IMR-90 (cell line): ENCODE measurements around the gene PADI1. TPM values are rescaled to one million over a fixed set of nuclear protein-coding genes. Genes with fewer than 3 reads are reported as not detected.

Source experiments
- ATAC-seq: fragments of 200-7000 bp; cut with Tn5 transposase; 2 replicates; pipeline ENCODE4 v1.9.1; 2020; ENCODE audit warnings: low read depth, mild to moderate bottlenecking, moderate library complexity
- BruUV-seq: library from RNA; stranded (reverse); fragments of 400-500 nt; replicated peaks from 2 replicates; lab custom pipeline; 2021; lab: Mats Ljungman, UMichigan
- CTCF ChIA-PET: fragments of 300-600 bp; formaldehyde crosslinking; extraction: SDS; loops from one replicate; lab custom pipeline; 2021; ENCODE audit warnings: antibody characterized with exemption; lab: Yijun Ruan, JAX
- POLR2A ChIA-PET: fragments of 300-600 bp; sonication (Branson Sonifier 250); formaldehyde crosslinking; loops from one replicate; lab custom pipeline; 2022; ENCODE audit warnings: antibody characterized with exemption; ENCODE audit not compliant: unreplicated experiment; lab: Charles Lee
- DNase-seq: peaks from one replicate; pipeline ENCODE4 v3.0.0; 2013
- H2AFZ ChIP-seq: replicated peaks from 2 replicates; pipeline ENCODE3; 2013; ENCODE audit warnings: low read length, mild to moderate bottlenecking; ENCODE audit not compliant: poor library complexity
- H2AK5ac ChIP-seq: 2 replicates; pipeline ENCODE4 v1.6.1; 2013; ENCODE audit warnings: low read depth, low read length, inconsistent platforms
- H2AK9ac ChIP-seq: replicated peaks from 2 replicates; pipeline ENCODE3; 2013; ENCODE audit warnings: mild to moderate bottlenecking, low read depth, low read length, moderate library complexity; ENCODE audit not compliant: poor library complexity
- H2BK120ac ChIP-seq: 2 replicates; pipeline ENCODE4 v1.6.1; 2013; ENCODE audit warnings: low read depth, low read length, inconsistent platforms
- H2BK15ac ChIP-seq: 3 replicates; pipeline ENCODE4 v1.6.1; 2013; ENCODE audit warnings: low read depth, low read length, inconsistent platforms
- H2BK20ac ChIP-seq: 2 replicates; pipeline ENCODE4 v1.6.1; 2013; ENCODE audit warnings: low read depth, mild to moderate bottlenecking, inconsistent platforms, low read length, moderate library complexity
- H2BK5ac ChIP-seq: 2 replicates; pipeline ENCODE4 v1.6.1; 2013; ENCODE audit warnings: mild to moderate bottlenecking, low read depth, low read length, inconsistent platforms; ENCODE audit not compliant: poor library complexity, severe bottlenecking
- H3K14ac ChIP-seq: replicated peaks from 2 replicates; pipeline ENCODE4 v1.6.1; 2013; ENCODE audit warnings: low read depth, low read length, inconsistent platforms
- H3K18ac ChIP-seq: 2 replicates; pipeline ENCODE4 v1.6.1; 2013; ENCODE audit warnings: low read depth, low read length, control low read depth
- H3K23ac ChIP-seq: 2 replicates; pipeline ENCODE4 v1.6.1; 2013; ENCODE audit warnings: low read depth, low read length, inconsistent platforms
- H3K27ac ChIP-seq: 2 replicates; pipeline ENCODE4 v1.5.1; 2013; ENCODE audit warnings: mild to moderate bottlenecking, control low read depth, low read length; ENCODE audit not compliant: insufficient read depth
- H3K27me3 ChIP-seq: 2 replicates; pipeline ENCODE4 v1.6.1; 2013; ENCODE audit warnings: low read length; ENCODE audit not compliant: control insufficient read depth, insufficient read depth
- H3K36me3 ChIP-seq: 2 replicates; pipeline ENCODE4 v1.6.1; 2013; ENCODE audit warnings: low read length, mixed read lengths; ENCODE audit not compliant: control insufficient read depth, insufficient read depth
- H3K4ac ChIP-seq: 2 replicates; pipeline ENCODE4 v1.6.1; 2013; ENCODE audit warnings: low read depth, low read length, inconsistent platforms
- H3K4me1 ChIP-seq: 2 replicates; pipeline ENCODE4 v1.6.1; 2013; ENCODE audit warnings: low read length, mixed read lengths; ENCODE audit not compliant: control insufficient read depth, insufficient read depth
- H3K4me2 ChIP-seq: 2 replicates; pipeline ENCODE4 v1.6.1; 2013; ENCODE audit warnings: low read depth, mild to moderate bottlenecking, control low read depth, low read length, moderate library complexity
- H3K4me3 ChIP-seq: 2 replicates; pipeline ENCODE4 v1.5.1; 2013; ENCODE audit warnings: low read depth, mild to moderate bottlenecking, control low read depth, low read length, moderate library complexity; ENCODE audit not compliant: insufficient read depth
- H3K56ac ChIP-seq: 2 replicates; pipeline ENCODE4 v1.6.1; 2013; ENCODE audit warnings: low read length, inconsistent platforms; ENCODE audit not compliant: insufficient read depth; ENCODE audit errors: extremely low read depth
- H3K79me1 ChIP-seq, 2 experiments: 2 replicates each; pipeline ENCODE4 v1.6.1; 2013; ENCODE audit warnings: low read length in 2 of 2, inconsistent platforms in 1 of 2, low read depth in 1 of 2
- H3K9ac ChIP-seq: 2 replicates; pipeline ENCODE4 v1.6.1; 2013; ENCODE audit warnings: low read depth, low read length, control low read depth
- H3K9me1 ChIP-seq: 2 replicates; pipeline ENCODE4 v1.6.1; 2013; ENCODE audit warnings: low read length, inconsistent platforms; ENCODE audit not compliant: insufficient read depth
- H3K9me3 ChIP-seq: 2 replicates; pipeline ENCODE4 v1.6.1; 2013; ENCODE audit warnings: low read length; ENCODE audit not compliant: control insufficient read depth, insufficient read depth
- H4K20me1 ChIP-seq: 2 replicates; pipeline ENCODE4 v1.6.1; 2013; ENCODE audit warnings: low read length, inconsistent platforms; ENCODE audit not compliant: insufficient read depth
- H4K5ac ChIP-seq: 2 replicates; pipeline ENCODE4 v1.6.1; 2013; ENCODE audit warnings: mild to moderate bottlenecking, low read depth, low read length, control low read depth
- H4K8ac ChIP-seq, 2 experiments: 2 replicates each; pipeline ENCODE4 v1.6.1; 2013; ENCODE audit warnings: low read depth in 2 of 2, low read length in 2 of 2, control low read depth in 1 of 2, inconsistent platforms in 1 of 2
- H4K91ac ChIP-seq: 2 replicates; pipeline ENCODE4 v1.6.1; 2013; ENCODE audit warnings: low read depth, low read length, inconsistent platforms; ENCODE audit not compliant: insufficient read depth
- CEBPB ChIP-seq: IDR thresholded peaks from 2 replicates; pipeline ENCODE4 v1.6.1; 2012; ENCODE audit warnings: low read depth, low read length, improper control_type of control experiment
- MXI1 ChIP-seq: IDR thresholded peaks from 2 replicates; pipeline ENCODE4 v1.6.1; 2012; ENCODE audit warnings: low read depth, mild to moderate bottlenecking, low read length, moderate library complexity, borderline replicate concordance
- WGBS, 2 experiments: methylation state at CpG; one replicate each; pipeline versions ENCODE4 v1.1.5 to v1.1.7; 2013; ENCODE audit warnings: missing lambda C conversion rate in 2 of 2; ENCODE audit not compliant: insufficient read length in 1 of 2; ENCODE audit errors: extremely low coverage in 2 of 2; 5-methylcytosine and 5-hydroxymethylcytosine counted together
- dilution Hi-C: fragments of 300-500 bp; cut with HindIII; formaldehyde crosslinking; loops from one replicate; pipeline ENCODE4 v1.14.3; 2018; ENCODE audit warnings: low sequenced_read_pairs; ENCODE audit not compliant: unreplicated experiment
- in situ Hi-C: fragments of 300-500 bp; cut with MboI; formaldehyde crosslinking; loops from 3 replicates; pipeline ENCODE4 v1.14.3; 2019; ENCODE audit warnings: low sequenced_read_pairs, inconsistent platforms, mixed read lengths
- intact Hi-C: fragments of 100-400 bp; cut with micrococcal nuclease; formaldehyde crosslinking; loops from 2 replicates; pipeline ENCODE4 v1.10.0; 2022
- polyA plus RNA-seq, 3 experiments: library from polyadenylated mRNA; depleted of rRNA; stranded (reverse); fragments of >200 nt; gene quantifications; 2 replicates each; pipeline ENCODE4 v1.2.3, GENCODE V29; 2012; ENCODE audit warnings: low replicate concordance in 1 of 3
- total RNA-seq: library from RNA; depleted of rRNA; stranded (reverse); fragments of >200 nt; gene quantifications from 2 replicates; pipeline ENCODE4 v1.2.3, GENCODE V29; 2012

Gene PADI1
- total and polyA plus RNA-seq, 2 of the 4 experiments (the other 2 are of a cell fraction), result 0.17 TPM; not detected in 1

- Histone ChIP-seq H3K14ac (no peak overlapping the region), H3K23ac (no peak overlapping the region), H3K36me3 (no peaks in the 10 kb centered on the region), H3K56ac (no peak overlapping the region), H3K9me1 (no peaks in the 10 kb centered on the region; the same call in 1 of the 2 replicates), H3K4ac (no peak overlapping the region), H2AFZ (no peak overlapping the region), H2BK5ac (no peak overlapping the region), H2BK20ac (no peak overlapping the region), H2BK120ac (no peak overlapping the region), H3K4me2 (no peak overlapping the region), H2AK9ac (no peak overlapping the region), H4K5ac (no peak overlapping the region), H3K27me3 (peaks cover 15% of the 10 kb centered on the region), H4K8ac (no peak overlapping the region), H4K91ac (no peak overlapping the region), H3K4me3 (no peak overlapping the region), H3K4me1 (peaks cover 7% of the 10 kb centered on the region), H3K79me1 (no peaks in the 10 kb centered on the region), H3K18ac (no peak overlapping the region), H4K20me1 (peaks cover 4% of the 10 kb centered on the region; the same call in 1 of the 2 replicates), H3K9ac (no peak overlapping the region), H3K9me3 (no peaks in the 10 kb centered on the region; the same call in 1 of the 2 replicates), H3K27ac (no peak overlapping the region), H2BK15ac (no peak overlapping the region), H2AK5ac (0 out of 2 replicates have a peak overlapping the region, but pooled peaks have one; percentile 21)
- intact Hi-C loops, result no loop called here
- DNase-seq, result peak; percentile 13
- in situ Hi-C loops, result no loop called here
- dilution Hi-C loops, result no loop called here
- WGBS, 2 experiments, result 50% methylated on average over 2 of the region's 9 CpGs; no CpG with 5 or more reads in 1 of the 2 experiments
- POLR2A ChIA-PET, result no interaction called here
- CTCF ChIA-PET, result interaction anchor here (1.0 to 1.8 kb wide), 2 partner anchors 21 to 132 kb away, joined by 3 to 8 read pairs; no protein-coding TSS in a partner anchor
- ATAC-seq, result no peak
- no TSS peak for BruUV-seq
- TF ChIP-seq MXI1 (no peak), CEBPB (peak; percentile 52)
These were observed 53.3 kb downstream of the PADI1 start for GRCh38 chr1:17258116-17258757.
